ENCODE data around the gene MAP3K12.

The MAP3K12 gene

DNA sequence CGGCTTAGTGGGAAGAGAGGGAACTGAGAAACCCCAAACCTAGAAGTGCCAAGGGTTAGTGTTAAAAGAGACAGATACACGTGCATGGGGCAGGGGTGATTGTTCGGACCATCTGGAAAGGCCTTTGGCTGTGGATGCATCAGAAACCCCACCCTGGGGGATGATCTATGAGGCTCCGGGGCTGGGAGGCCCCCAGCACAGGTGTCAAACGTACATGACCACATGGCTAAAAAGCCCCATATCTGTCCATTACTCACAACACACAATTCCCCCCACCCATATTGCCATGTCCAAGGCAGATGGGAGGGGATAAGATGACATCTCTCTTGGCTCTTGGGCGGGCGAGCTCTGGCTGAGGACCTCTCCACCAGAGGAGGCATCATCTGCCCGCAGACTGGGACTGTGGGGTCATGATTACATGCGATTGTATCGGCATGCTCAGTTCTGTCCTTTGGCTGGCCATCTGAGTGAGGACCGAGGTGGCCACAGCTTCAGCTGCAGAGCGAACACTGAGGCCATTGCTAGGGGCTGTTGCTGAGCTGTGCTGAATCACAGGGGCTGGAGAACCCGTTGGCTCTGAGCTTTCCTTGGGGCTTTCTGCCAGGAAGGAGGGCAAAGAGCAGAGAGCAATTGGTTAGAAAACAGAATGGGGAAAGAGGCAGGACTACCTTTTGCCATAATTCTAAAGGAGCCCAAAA lies 17.6 kb upstream of the MAP3K12 start:
- no peaks in the 10 kb centered on the region for H3K4me1 ChIP-seq (ENCODE audit: control insufficient read depth, low read length)
- TF ChIP-seq EZH2phosphoT487 (IDR thresholded peaks at IDR 0.05; ENCODE audit: borderline replicate concordance, low read length), result no peak
- TF ChIP-seq, protein P1, sequence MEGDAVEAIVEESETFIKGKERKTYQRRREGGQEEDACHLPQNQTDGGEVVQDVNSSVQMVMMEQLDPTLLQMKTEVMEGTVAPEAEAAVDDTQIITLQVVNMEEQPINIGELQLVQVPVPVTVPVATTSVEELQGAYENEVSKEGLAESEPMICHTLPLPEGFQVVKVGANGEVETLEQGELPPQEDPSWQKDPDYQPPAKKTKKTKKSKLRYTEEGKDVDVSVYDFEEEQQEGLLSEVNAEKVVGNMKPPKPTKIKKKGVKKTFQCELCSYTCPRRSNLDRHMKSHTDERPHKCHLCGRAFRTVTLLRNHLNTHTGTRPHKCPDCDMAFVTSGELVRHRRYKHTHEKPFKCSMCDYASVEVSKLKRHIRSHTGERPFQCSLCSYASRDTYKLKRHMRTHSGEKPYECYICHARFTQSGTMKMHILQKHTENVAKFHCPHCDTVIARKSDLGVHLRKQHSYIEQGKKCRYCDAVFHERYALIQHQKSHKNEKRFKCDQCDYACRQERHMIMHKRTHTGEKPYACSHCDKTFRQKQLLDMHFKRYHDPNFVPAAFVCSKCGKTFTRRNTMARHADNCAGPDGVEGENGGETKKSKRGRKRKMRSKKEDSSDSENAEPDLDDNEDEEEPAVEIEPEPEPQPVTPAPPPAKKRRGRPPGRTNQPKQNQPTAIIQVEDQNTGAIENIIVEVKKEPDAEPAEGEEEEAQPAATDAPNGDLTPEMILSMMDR (IDR thresholded peaks at IDR 0.05; ENCODE audit: low read depth, low read length, poor library complexity, severe bottlenecking), result no peak
- 0 out of 2 replicates have a peak, but pooled peaks cover 3% of the 10 kb centered on the region for H3F3A ChIP-seq (ENCODE audit: control insufficient read depth, insufficient read depth)
- no peaks in the 10 kb centered on the region for H4K20me1 ChIP-seq (ENCODE audit: control insufficient read depth, insufficient read depth, low read depth, low read length)
- H3K36me3 ChIP-seq (ENCODE audit: control insufficient read depth, low read length), result peaks cover 16% of the 10 kb centered on the region; the same call in 1 of the 2 replicates
- H3K27me3 ChIP-seq (ENCODE audit: control insufficient read depth, low read length), result no peaks in the 10 kb centered on the region
- no peaks in the 10 kb centered on the region for H3K9me3 ChIP-seq (ENCODE audit: control insufficient read depth, insufficient read depth, low read length)
- no peaks in the 10 kb centered on the region for H3K9me2 ChIP-seq (replicated peaks; ENCODE audit: control insufficient read depth, low read length)
- H3K4me2 ChIP-seq (ENCODE audit: low read length), result no peak overlapping the region
- no peaks in the 10 kb centered on the region for H3K79me2 ChIP-seq (ENCODE audit: control insufficient read depth, low read length)
- no peak overlapping the region for H3K27ac ChIP-seq (ENCODE audit: low read depth, low read length)
- H3K4me3 ChIP-seq (ENCODE audit: low read length), result no peak overlapping the region

DNA sequence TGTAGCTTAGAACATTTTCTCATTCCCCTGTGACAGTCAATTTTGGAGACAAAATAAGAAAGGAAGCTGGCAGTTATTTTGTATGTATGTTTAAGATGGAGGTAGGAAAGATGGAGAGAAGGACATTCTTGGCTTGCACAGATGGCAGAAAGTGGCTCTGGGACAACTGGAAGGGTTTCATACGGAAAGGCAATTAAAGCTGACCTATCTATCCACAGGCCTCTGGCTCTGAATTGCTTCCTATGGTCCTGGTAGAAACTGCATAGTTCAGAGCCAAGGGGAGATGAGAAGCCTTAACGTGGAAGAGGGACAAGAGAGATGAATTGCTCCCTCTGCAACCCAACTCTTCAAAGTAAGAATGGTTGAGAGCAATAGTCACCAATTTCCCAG lies 16.0 kb upstream of the MAP3K12 start:
- H3K36me3 ChIP-seq (ENCODE audit: control insufficient read depth, low read length), result peaks cover 14% of the 10 kb centered on the region; the same call in 1 of the 2 replicates

DNA sequence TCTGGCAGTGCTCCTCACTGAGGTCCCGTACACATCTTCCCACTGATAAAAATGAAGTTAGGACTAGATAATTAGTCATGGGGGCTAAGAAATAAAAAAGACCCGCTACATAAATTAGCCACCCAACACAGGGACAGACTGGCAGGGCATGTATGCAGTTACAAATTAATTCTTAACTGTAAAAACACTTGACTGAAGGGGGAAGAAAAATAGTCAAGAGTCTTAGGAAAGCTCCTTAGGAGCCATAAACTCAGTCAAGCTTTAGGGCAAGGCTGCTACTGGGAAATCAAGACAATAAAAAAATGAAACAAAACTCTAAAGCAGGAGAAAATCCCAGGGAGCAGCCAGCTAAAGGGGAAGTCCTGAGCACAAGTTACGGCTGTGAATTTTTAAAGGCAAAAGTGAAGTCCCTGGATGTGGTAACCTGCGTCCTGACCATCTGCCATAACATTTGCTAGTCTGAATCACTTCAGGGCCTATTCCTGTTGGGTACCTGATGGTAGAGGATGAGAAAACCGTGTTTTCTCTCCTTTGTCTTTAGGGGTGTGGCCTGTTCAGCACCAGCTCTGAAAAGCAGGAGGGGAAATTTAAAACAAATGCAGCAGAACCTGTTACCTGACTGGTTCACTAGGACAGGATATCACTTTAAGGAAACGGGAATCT lies 15.5 kb upstream of the MAP3K12 start:
- no peaks in the 10 kb centered on the region for H3K9me3 ChIP-seq (ENCODE audit: control insufficient read depth, insufficient read depth, low read length)
- no peak overlapping the region for H3K27ac ChIP-seq (ENCODE audit: low read depth, low read length)
- no peaks in the 10 kb centered on the region for H4K20me1 ChIP-seq (ENCODE audit: control insufficient read depth, insufficient read depth, low read depth, low read length)
- no peaks in the 10 kb centered on the region for H3K4me1 ChIP-seq (ENCODE audit: control insufficient read depth, low read length)
- no peaks in the 10 kb centered on the region for H3K79me2 ChIP-seq (ENCODE audit: control insufficient read depth, low read length)
- H3K27me3 ChIP-seq (ENCODE audit: control insufficient read depth, low read length), result no peaks in the 10 kb centered on the region
- no peak overlapping the region for H3K4me2 ChIP-seq (ENCODE audit: low read length)
- peaks cover 14% of the 10 kb centered on the region; the same call in 1 of the 2 replicates for H3K36me3 ChIP-seq (ENCODE audit: control insufficient read depth, low read length)
- TF ChIP-seq, protein P1 (IDR thresholded peaks at IDR 0.05; ENCODE audit: low read depth, low read length, poor library complexity, severe bottlenecking), result no peak
- no peak for TF ChIP-seq EZH2phosphoT487 (IDR thresholded peaks at IDR 0.05; ENCODE audit: borderline replicate concordance, low read length)
- H3K4me3 ChIP-seq (ENCODE audit: low read length), result no peak overlapping the region
- H3F3A ChIP-seq (ENCODE audit: control insufficient read depth, insufficient read depth), result 0 out of 2 replicates have a peak, but pooled peaks cover 3% of the 10 kb centered on the region
- no peaks in the 10 kb centered on the region for H3K9me2 ChIP-seq (replicated peaks; ENCODE audit: control insufficient read depth, low read length)

More for the DNA sequence above, 16.0 kb upstream of the MAP3K12 start:
- Histone ChIP-seq H4K20me1 (ENCODE audit: control insufficient read depth, insufficient read depth, low read depth, low read length) (no peaks in the 10 kb centered on the region), H3K27ac (ENCODE audit: low read depth, low read length) (no peak overlapping the region), H3F3A (ENCODE audit: control insufficient read depth, insufficient read depth) (0 out of 2 replicates have a peak, but pooled peaks cover 3% of the 10 kb centered on the region), H3K4me3 (ENCODE audit: low read length) (no peak overlapping the region), H3K79me2 (ENCODE audit: control insufficient read depth, low read length) (no peaks in the 10 kb centered on the region), H3K27me3 (ENCODE audit: control insufficient read depth, low read length) (no peaks in the 10 kb centered on the region), H3K9me2 (replicated peaks; ENCODE audit: control insufficient read depth, low read length) (no peaks in the 10 kb centered on the region), H3K4me1 (ENCODE audit: control insufficient read depth, low read length) (no peaks in the 10 kb centered on the region), H3K4me2 (ENCODE audit: low read length) (no peak overlapping the region), H3K9me3 (ENCODE audit: control insufficient read depth, insufficient read depth, low read length) (no peaks in the 10 kb centered on the region)
- TF ChIP-seq, protein P1 (IDR thresholded peaks at IDR 0.05; ENCODE audit: low read depth, low read length, poor library complexity, severe bottlenecking), result no peak
- no peak for TF ChIP-seq EZH2phosphoT487 (IDR thresholded peaks at IDR 0.05; ENCODE audit: borderline replicate concordance, low read length)
